GM10847 (cell line): Measurements from ENCODE around the gene TECPR1.

Source experiments
- POLR2A ChIP-seq: IDR thresholded peaks from 2 replicates; pipeline ENCODE4 v1.6.1; 2011; ENCODE audit not compliant: insufficient read length; ENCODE audit errors: extremely low read depth

TECPR1 gene

GRCh38 chr7:98251601-98252424, at the start of gene TECPR1:
TSS of gene TECPR1 (minus strand) at chr7:98252232. CDS start at chr7:98246146, 6,086 bp downstream.
- TF ChIP-seq POLR2A, result peak; percentile 55

- TF ChIP-seq POLR2A, result no peak
Measured at GRCh38 chr7:98300595-98301372, 48.8 kb upstream of the TECPR1 start.

GRCh38 chr7:98297626-98298286, 45.7 kb upstream of the TECPR1 start:
- TF ChIP-seq POLR2A, result no peak

GRCh38 chr7:98296833-98297232, 44.8 kb upstream of the TECPR1 start:
- no peak for TF ChIP-seq POLR2A

- no peak for TF ChIP-seq POLR2A
Measured at GRCh38 chr7:98295467-98296192, 43.6 kb upstream of the TECPR1 start.

GRCh38 chr7:98294798-98295382, 42.9 kb upstream of the TECPR1 start:
- no peak for TF ChIP-seq POLR2A

GRCh38 chr7:98294326-98294725, 42.3 kb upstream of the TECPR1 start:
- TF ChIP-seq POLR2A, result no peak

GRCh38 chr7:98293746-98294145, 41.7 kb upstream of the TECPR1 start:
- TF ChIP-seq POLR2A, result no peak

GRCh38 chr7:98293265-98293664, 41.2 kb upstream of the TECPR1 start:
- TF ChIP-seq POLR2A, result no peak

GRCh38 chr7:98291717-98292116, 39.7 kb upstream of the TECPR1 start:
- no peak for TF ChIP-seq POLR2A

GRCh38 chr7:98289333-98289875, 37.4 kb upstream of the TECPR1 start:
- TF ChIP-seq POLR2A, result no peak

GRCh38 chr7:98288064-98288823, 36.2 kb upstream of the TECPR1 start:
- no peak for TF ChIP-seq POLR2A

- no peak for TF ChIP-seq POLR2A
Measured at GRCh38 chr7:98287486-98287959, 35.5 kb upstream of the TECPR1 start.

- no peak for TF ChIP-seq POLR2A
Measured at GRCh38 chr7:98286701-98287485, 34.9 kb upstream of the TECPR1 start.
